ENCODE measurements around the gene CD7.
"Not testable (repeated sequence)": the region's sequence is repeated elsewhere in the genome, so short reads cannot be mapped to it uniquely, and the experiment has no call there.

CD7 gene

GRCh38 chr17:82317394-82318168, at the start of gene CD7:
CD7 (minus strand) TSS chr17:82317608; CDS start chr17:82317495, 113 bp downstream.
- DNase-seq: no peak

DNA sequence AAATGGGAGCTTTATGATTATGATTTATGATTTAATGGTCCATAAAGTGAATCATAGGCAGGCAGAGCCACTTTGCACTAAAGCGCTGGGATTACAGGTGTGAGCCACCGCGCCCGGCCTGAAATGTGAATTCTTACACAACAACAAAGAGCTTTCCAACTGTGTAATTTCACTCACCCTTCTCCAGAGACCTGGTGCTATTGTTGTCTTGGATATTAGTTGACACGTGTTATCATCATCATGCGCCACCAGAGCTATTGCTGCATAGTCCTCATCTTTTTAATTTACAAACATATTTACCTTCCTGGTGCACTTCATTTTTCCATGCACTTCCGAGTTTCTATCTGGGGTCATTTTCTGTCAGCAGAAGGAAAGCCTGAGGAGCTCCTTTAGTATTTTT, 49.3 kb upstream of the CD7 start:
- DNase-seq: no peak

GRCh38 chr17:82365606-82366295, 48.3 kb upstream of the CD7 start:
- no peak for DNase-seq

DNA sequence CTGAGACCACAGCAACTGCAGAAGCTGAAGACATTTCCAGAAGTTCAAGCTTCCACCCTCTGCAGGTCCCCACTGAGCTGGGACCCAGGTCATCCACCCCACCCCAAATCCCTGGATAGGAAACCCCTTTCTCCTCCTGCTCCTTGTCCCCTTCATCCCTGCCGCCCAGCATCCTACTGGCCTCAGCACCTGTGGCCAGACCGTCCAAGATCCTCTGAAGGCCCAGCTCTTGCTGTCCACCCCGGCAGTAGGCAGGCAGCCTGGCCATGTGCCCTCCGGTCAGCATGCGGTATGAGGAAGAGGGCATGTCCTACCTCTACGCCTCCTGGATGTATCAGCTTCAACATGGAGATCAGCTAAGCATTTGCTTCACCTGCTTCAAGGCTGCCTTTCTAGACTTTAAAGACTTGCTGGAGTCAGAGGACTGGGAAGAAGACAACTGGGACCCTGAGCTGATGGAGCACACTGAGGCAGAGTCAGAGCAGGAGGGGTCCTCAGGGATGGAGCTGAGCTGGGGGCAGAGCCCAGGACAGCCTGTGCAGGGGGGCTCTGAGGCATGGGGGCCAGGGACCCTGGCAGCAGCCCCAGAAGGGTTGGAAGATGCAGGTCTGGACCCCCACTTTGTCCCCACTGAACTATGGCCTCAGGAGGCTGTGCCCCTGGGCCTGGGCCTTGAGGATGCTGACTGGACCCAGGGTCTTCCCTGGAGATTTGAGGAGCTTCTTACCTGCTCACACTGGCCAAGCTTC, 44.7 kb upstream of the CD7 start:
- no peak for DNase-seq

DNA sequence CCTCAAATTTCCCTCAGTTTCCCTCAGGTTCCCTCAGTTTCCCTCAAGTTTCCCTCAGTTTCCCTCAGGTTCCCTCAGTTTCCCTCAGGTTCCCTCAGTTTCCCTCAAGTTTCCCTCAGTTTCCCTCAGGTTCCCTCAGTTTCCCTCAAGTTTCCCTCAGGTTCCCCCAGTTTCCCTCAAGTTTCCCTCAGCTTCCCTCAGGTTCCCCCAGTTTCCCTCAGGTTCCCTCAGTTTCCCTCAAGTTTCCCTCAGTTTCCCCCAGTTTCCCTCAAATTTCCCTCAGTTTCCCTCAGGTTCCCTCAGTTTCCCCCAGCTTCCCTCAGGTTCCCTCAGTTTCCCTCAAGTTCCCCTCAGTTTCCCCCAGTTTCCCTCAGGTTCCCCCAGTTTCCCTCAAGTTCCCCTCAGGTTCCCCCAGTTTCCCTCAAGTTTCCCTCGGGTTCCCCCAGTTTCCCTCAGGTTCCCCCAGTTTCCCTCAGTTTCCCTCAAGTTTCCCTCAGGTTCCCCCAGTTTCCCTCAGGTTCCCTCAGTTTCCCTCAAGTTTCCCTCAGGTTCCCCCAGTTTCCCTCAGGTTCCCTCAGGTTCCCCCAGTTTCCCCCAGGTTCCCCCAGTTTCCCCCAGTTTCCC, 42.2 kb upstream of the CD7 start:
- not testable (repeated sequence) for DNase-seq

DNA sequence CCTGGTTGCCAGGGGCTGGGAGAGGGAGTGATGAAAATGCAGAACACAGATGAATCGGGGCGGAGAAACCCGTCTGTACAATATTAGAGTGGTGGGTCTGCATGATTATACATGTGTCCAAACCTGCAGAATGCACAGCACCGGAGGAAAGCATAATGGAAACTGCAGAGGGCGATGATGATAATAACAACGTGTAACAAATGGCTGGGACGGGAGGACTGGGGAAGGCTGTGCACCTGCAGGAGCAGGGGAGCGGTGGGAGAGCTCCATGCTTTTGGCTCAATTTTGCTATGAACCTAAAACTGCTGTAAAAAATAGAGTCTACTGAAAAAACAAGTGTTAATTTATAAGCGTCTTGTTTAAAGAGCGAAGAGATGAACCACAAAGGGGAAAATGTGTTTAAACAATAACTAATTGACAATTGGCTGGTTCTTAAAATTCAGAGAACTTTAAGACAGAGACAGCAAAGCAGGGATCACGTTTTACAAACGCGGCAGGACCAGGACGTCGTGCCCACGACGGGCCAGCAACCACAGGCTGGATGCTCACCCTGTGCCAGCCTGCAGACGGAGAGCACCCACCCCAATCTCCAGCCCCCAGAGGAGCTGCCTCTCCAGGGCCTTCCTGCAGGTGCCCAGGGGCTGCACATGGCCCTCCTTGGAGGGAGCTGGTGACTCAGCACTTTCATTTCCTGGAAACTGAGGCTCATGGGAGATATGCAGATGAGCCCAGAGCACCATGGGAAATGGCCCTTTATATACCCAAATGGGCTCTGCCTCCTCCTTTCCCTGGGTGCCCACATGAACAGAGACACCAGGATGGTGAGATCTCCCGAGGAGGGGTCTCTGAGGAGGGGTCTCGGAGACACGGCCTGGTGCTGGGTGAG, 41.3 kb upstream of the CD7 start, which contains the start of gene TEX19:
Gene TEX19 (plus strand): TSS at position 783 of the 886 bp plus-strand sequence. CDS start 2,904 bp downstream, outside the sequence.
- DNase-seq: peak; percentile 74

DNA sequence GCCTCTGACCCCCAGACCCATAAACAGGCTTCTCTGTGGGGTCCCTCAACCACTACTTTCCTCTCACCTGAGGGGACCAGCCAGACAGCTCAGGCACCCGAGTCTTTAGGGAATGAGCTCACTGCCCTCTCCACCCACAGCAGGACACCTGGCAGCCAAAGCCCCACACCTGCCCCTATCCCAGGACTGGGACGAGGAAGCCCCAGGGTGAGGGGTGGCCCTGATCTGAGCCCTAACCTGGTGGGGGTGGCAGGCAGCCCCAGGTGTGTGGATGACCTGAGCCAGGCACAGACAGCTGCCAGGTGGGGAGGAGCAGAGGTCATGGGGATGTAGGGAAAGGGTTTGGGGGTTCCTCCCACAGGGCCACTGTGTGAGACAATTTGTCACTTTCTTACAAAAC, 40.0 kb upstream of the CD7 start:
- no peak for DNase-seq

GRCh38 chr17:82356845-82357355, 39.5 kb upstream of the CD7 start:
- DNase-seq: peak; percentile 50

- no peak for DNase-seq
Observed at GRCh38 chr17:82355770-82356427, 38.5 kb upstream of the CD7 start.

DNA sequence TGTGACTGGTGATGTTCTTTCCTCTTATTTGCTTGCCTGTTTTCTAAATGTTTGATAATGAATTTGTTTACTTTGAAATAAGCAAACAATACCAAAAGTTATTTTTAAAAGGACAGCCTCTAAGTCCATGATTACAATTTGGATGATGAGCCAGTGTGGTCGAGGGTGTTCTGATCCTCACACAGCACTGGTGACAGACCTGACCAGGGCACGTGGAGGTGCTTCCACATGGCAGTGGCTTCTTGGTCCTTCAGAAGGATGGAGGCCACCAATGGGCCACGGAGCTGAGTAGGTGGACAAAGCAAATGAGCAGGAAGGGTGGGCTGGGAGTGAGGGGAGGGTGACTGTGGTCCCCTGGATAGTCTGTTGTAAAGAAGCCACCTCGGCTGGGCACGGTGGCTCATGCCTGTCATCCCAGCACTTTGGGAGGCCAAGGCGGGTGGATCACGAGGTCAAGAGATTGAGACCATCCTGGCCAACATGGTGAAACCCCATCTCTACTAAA, 37.4 kb upstream of the CD7 start:
- DNase-seq: no peak

GRCh38 chr17:82353484-82353883, 36.1 kb upstream of the CD7 start:
- DNase-seq: peak; percentile 84

GRCh38 chr17:82351713-82352488, 34.5 kb upstream of the CD7 start:
- DNase-seq: peak; percentile 89

DNA sequence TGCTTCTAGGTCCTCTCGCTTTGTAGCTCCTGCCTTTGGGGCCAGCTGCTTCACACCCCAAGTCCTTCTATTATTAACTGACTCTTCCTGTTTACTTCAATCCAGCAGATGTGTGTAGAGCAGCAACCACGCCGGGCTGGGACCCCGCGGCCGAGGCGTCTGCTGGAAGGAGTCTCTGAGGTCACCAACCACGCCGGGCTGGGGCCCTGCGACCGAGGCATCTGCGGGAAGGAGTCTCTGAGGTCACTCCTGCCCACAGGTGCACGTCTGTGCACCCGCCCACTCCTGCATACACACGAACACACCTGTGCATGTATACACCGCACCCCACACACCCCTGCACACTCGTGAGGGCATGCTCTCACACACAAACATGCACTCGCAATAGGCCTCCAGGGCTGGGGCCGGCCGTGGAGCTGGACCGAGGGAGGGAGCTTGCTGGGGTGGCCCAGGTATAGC, 33.9 kb upstream of the CD7 start:
- DNase-seq: peak; percentile 40

GRCh38 chr17:82350182-82351030, 33.0 kb upstream of the CD7 start:
- DNase-seq: peak; percentile 24

- no peak for DNase-seq
Observed at GRCh38 chr17:82349287-82349701, 31.9 kb upstream of the CD7 start.

- no peak for DNase-seq
Observed at GRCh38 chr17:82348866-82349265, 31.5 kb upstream of the CD7 start.

GRCh38 chr17:82348434-82348833, 31.0 kb upstream of the CD7 start:
- DNase-seq: no peak

GRCh38 chr17:82347994-82348393, 30.6 kb upstream of the CD7 start:
- not testable (repeated sequence) for DNase-seq
